ENCODE measurements around the gene FGL2. TPM values are rescaled to one million over a fixed set of nuclear protein-coding genes. Genes with fewer than 3 reads are reported as not detected.
"Not testable (repeated sequence)": the region's sequence is repeated elsewhere in the genome, so short reads cannot be mapped to it uniquely, and the experiment has no call there.

FGL2 gene
- total RNA-seq, 4 donors from 2014 or later = 23.1 to 45.2 (median 33.6) TPM

- intact Hi-C loops (cut with DNase I; ENCODE audit: low total_unique reads) = no loop called here
- 82 to 87% methylated on average over 3 to 4 of the region's 4 CpGs for WGBS, 2 donors (ENCODE audit: low coverage in 1 of 2)
- no peak overlapping the region for H3K4me3 ChIP-seq
- no peaks in the 10 kb centered on the region for H3K36me3 ChIP-seq
- TF ChIP-seq EP300 (IDR thresholded peaks at IDR 0.05; ENCODE audit: low read depth) (no peak), POLR2A (IDR thresholded peaks at IDR 0.05) (no peak), CTCF (IDR thresholded peaks at IDR 0.05) (no peak)
- H3K27ac ChIP-seq = no peak overlapping the region
- H3K27me3 ChIP-seq = no peaks in the 10 kb centered on the region
- in situ Hi-C loops (cut with MboI; ENCODE audit: low pct_ligation_motif_present in 1 of 4, low pct_unique_long_range_greater_than_20kb in 1 of 4, low sequenced_read_pairs in 3 of 4) = no loop called here
- peaks cover 0 to 16% (median 2%) of the 10 kb centered on the region in 4 donors for H3K4me1 ChIP-seq
- H3K9me3 ChIP-seq = no peaks in the 10 kb centered on the region
- DNase-seq = no peak
These were observed 22.4 kb upstream of the FGL2 start for GRCh38 chr7:77222065-77222464.

- in situ Hi-C loops (cut with MboI; ENCODE audit: low pct_ligation_motif_present in 1 of 4, low pct_unique_long_range_greater_than_20kb in 1 of 4, low sequenced_read_pairs in 3 of 4); DNase-seq; H3K4me3 ChIP-seq; H3K27ac ChIP-seq; H3K9me3 ChIP-seq; H3K27me3 ChIP-seq; intact Hi-C loops (cut with DNase I; ENCODE audit: low total_unique reads); H3K36me3 ChIP-seq: not testable (repeated sequence)
- H3K4me1 ChIP-seq = peaks cover 0 to 16% (median 3%) of the 10 kb centered on the region in 4 donors
- 97 to 99% methylated on average over 10 of the region's 10 CpGs for WGBS, 2 donors (ENCODE audit: low coverage in 1 of 2)
These were observed 20.2 kb upstream of the FGL2 start for GRCh38 chr7:77219701-77220331.

- Histone ChIP-seq H3K4me1 (peaks cover 0 to 16% (median 3%) of the 10 kb centered on the region in 4 donors), H3K9me3 (no peaks in the 10 kb centered on the region), H3K27me3 (no peaks in the 10 kb centered on the region), H3K27ac (no peak overlapping the region), H3K36me3 (no peaks in the 10 kb centered on the region), H3K4me3 (no peak overlapping the region)
- no peak for TF ChIP-seq POLR2AphosphoS5 (IDR thresholded peaks at IDR 0.05)
- TF ChIP-seq POLR2A (IDR thresholded peaks at IDR 0.05) = no peak
- TF ChIP-seq CTCF (IDR thresholded peaks at IDR 0.05) = no peak
- no peak for TF ChIP-seq EP300 (IDR thresholded peaks at IDR 0.05; ENCODE audit: low read depth)
- in situ Hi-C loops (cut with MboI; ENCODE audit: low pct_ligation_motif_present in 1 of 4, low pct_unique_long_range_greater_than_20kb in 1 of 4, low sequenced_read_pairs in 3 of 4) = no loop called here
- intact Hi-C loops (cut with DNase I; ENCODE audit: low total_unique reads) = no loop called here
- DNase-seq = no peak
- WGBS, 2 donors (ENCODE audit: low coverage in 1 of 2) = 95 to 100% methylated on average over 2 of the region's 2 CpGs
These were observed 18.0 kb upstream of the FGL2 start for GRCh38 chr7:77217474-77218185.

DNA sequence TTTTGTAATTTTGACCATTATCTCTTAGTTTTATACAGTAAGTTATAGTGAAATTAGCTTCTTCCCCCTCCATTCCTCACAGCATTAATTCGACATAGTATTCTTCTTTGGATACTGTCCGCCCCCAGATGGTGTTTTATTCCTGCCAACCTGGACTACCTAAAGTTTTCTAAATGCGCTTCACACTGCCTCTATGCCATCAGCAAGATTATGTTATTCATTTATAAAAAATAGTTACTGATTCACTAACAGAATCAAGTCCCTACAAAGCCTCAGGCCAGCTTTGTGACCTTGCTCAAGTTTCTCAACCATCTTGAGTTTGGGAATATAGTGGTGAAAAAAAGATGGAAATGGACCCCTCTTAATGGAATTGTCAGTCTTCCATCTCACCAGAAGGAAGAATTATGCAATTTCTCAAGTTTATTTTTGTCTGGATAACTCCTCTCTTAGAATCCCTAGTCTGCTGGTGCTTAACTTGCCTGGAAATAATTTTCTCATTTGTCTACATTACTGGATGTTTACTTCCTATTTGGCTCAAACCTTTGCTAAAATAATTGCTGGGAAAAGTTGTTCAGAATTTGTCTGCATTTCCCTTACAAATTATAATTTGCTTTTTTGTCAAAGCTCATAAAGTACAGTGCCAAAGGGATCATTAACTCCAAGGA lies 16.7 kb upstream of the FGL2 start:
- Histone ChIP-seq H3K36me3 (no peaks in the 10 kb centered on the region), H3K27ac (no peak overlapping the region), H3K4me1 (peaks cover 0 to 16% (median 3%) of the 10 kb centered on the region in 4 donors), H3K9me3 (no peaks in the 10 kb centered on the region), H3K4me3 (no peak overlapping the region), H3K27me3 (no peaks in the 10 kb centered on the region)
- no peak for DNase-seq
- TF ChIP-seq POLR2AphosphoS5 (IDR thresholded peaks at IDR 0.05) (no peak), EP300 (IDR thresholded peaks at IDR 0.05; ENCODE audit: low read depth) (no peak), POLR2A (IDR thresholded peaks at IDR 0.05) (no peak), CTCF (IDR thresholded peaks at IDR 0.05) (no peak)
- in situ Hi-C loops (cut with MboI; ENCODE audit: low pct_ligation_motif_present in 1 of 4, low pct_unique_long_range_greater_than_20kb in 1 of 4, low sequenced_read_pairs in 3 of 4) = no loop called here
- intact Hi-C loops (cut with DNase I; ENCODE audit: low total_unique reads) = no loop called here
- WGBS, 2 donors (ENCODE audit: low coverage in 1 of 2) = 72 to 78% methylated on average over 3 of the region's 3 CpGs

All from transverse colon (tissue), 4 donors.